ENCODE results near the gene MRPL23. TPM values are rescaled to one million over a fixed set of nuclear protein-coding genes. Genes with fewer than 3 reads are reported as not detected.

The MRPL23 gene
- total and polyA plus RNA-seq, 9 of the 15 experiments (the other 6 are each of a cell fraction or from before 2014, with no cell fraction given), result 0.44 to 109 (median 37.4) TPM

- TF ChIP-seq ZNF589 (CRISPR knock-in tag; IDR thresholded peaks at IDR 0.05; ENCODE audit: low read depth) (no peak), ESRRA (IDR thresholded peaks at IDR 0.05; ENCODE audit: borderline replicate concordance, low read depth) (no peak), ZNF584 (CRISPR knock-in tag; IDR thresholded peaks at IDR 0.05; ENCODE audit: low read depth) (no peak), HNRNPK (IDR thresholded peaks at IDR 0.05; ENCODE audit: low read depth, low read length, poor library complexity, severe bottlenecking) (no peak), ZHX1 (conservative IDR thresholded peaks at IDR 0.05; ENCODE audit: low read length) (no peak)
Observed at GRCh38 chr11:1949302-1949701, 2.2 kb downstream of the MRPL23 start (continued).

GRCh38 chr11:1949922-1950321 is 2.8 kb downstream of the MRPL23 start:
- CTCF ChIA-PET (ENCODE audit: low intra/inter-chr PET ratio), result interaction anchor here (3.3 kb wide), 1 partner anchor 52 kb away, joined by 25 read pairs; no protein-coding TSS in a partner anchor
- DNase-seq (ENCODE audit: extremely low read depth in 1 of 4, low spot score in 3 of 4), result no peak
- no TSS peak for BruUV-seq (replicated peaks)

More at GRCh38 chr11:1949922-1950321, 2.8 kb downstream of the MRPL23 start:
- Histone ChIP-seq H3K4me1 (replicated peaks in 1 of 2; ENCODE audit: control insufficient read depth in 2 of 2, insufficient read depth in 2 of 2, low read length in 2 of 2) (no peaks in the 10 kb centered on the region), H3K27me3 (ENCODE audit: control insufficient read depth in 2 of 2, insufficient read depth in 2 of 2, low read length in 2 of 2) (no peaks in the 10 kb centered on the region), H3K4me2 (ENCODE audit: insufficient read depth, low read length) (no peak overlapping the region), H3K79me2 (ENCODE audit: control insufficient read depth, insufficient read depth, low read length) (no peaks in the 10 kb centered on the region), H3K4me3 (no peak overlapping the region), H3K27ac (ENCODE audit: extremely low read depth, low read depth, low read length) (no peak overlapping the region), H2AFZ (ENCODE audit: low read depth, low read length) (no peak overlapping the region), H3K9ac (ENCODE audit: insufficient read depth in 1 of 2, low read depth in 2 of 2, low read length in 2 of 2) (no peak overlapping the region), H3K9me3 (replicated peaks; ENCODE audit: control insufficient read depth, insufficient read depth, low read depth, low read length) (no peaks in the 10 kb centered on the region), H4K20me1 (replicated peaks; ENCODE audit: control insufficient read depth, insufficient read depth, low read length) (no peaks in the 10 kb centered on the region), H3K9me1 (ENCODE audit: control insufficient read depth, insufficient read depth, low read length) (no peaks in the 10 kb centered on the region), H3K36me3 (ENCODE audit: control insufficient read depth, insufficient read depth, low read length) (no peaks in the 10 kb centered on the region)
- no CpG with 5 or more reads among the region's 15 CpGs for WGBS (ENCODE audit: insufficient coverage, low coverage, missing lambda C conversion rate)
- intact Hi-C loops (cut with micrococcal nuclease), result no loop called here
- in situ Hi-C loops (cut with MboI), result no loop called here
- ATAC-seq, result no peak
- FAIRE-seq, result no peak
- TF ChIP-seq BCLAF1 (IDR thresholded peaks at IDR 0.05; ENCODE audit: borderline replicate concordance in 1 of 2, control insufficient read depth in 1 of 2, low read depth in 2 of 2, low read length in 1 of 2) (no peak), SMARCE1 (IDR thresholded peaks at IDR 0.05) (no peak), L3MBTL2 (IDR thresholded peaks at IDR 0.05) (no peak), ZBTB43 (CRISPR knock-in tag; IDR thresholded peaks at IDR 0.05) (no peak), HSF4 (CRISPR knock-in tag; IDR thresholded peaks at IDR 0.05; ENCODE audit: borderline replicate concordance) (no peak), PYGO2 (tag; IDR thresholded peaks at IDR 0.05) (no peak), NR2F6 (CRISPR knock-in tag; IDR thresholded peaks at IDR 0.05) (no peak)
- POLR2A ChIA-PET, result interaction anchor here (1.1 kb wide), 1 partner anchor 11 kb away, joined by 3 read pairs; no protein-coding TSS in a partner anchor

All from K562 (cell line).